HG02870 (cell line): ENCODE measurements around the gene PPP1R9A.

Experiments used
- ATAC-seq: cut with Tn5 transposase; IDR thresholded peaks from one replicate; pipeline ENCODE4 v1.9.1; 2021; ENCODE audit warnings: mild to moderate bottlenecking, moderate library complexity; ENCODE audit not compliant: unreplicated experiment

PPP1R9A gene

DNA sequence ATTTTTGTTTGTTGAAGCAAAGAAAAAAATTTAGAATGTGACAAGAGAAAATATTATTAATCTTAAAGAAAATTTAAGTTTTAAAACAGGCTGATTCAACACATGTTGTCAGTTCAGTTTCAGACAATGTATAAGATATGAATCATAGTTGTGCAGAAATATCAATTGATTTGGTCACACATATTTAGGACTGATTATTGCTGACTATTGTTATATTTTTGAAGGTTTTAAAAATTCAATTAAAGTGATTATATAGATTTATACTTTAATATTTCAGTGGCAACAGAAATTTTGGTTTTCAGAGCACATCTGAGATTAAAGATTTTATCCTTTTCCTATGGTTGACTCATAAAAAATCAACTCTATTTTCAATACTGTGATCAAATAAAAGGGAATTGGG lies 284.4 kb downstream of the PPP1R9A start:
- no peak for ATAC-seq

GRCh38 chr7:95198863-95199262 lies 291.5 kb downstream of the PPP1R9A start:
- no peak for ATAC-seq

DNA sequence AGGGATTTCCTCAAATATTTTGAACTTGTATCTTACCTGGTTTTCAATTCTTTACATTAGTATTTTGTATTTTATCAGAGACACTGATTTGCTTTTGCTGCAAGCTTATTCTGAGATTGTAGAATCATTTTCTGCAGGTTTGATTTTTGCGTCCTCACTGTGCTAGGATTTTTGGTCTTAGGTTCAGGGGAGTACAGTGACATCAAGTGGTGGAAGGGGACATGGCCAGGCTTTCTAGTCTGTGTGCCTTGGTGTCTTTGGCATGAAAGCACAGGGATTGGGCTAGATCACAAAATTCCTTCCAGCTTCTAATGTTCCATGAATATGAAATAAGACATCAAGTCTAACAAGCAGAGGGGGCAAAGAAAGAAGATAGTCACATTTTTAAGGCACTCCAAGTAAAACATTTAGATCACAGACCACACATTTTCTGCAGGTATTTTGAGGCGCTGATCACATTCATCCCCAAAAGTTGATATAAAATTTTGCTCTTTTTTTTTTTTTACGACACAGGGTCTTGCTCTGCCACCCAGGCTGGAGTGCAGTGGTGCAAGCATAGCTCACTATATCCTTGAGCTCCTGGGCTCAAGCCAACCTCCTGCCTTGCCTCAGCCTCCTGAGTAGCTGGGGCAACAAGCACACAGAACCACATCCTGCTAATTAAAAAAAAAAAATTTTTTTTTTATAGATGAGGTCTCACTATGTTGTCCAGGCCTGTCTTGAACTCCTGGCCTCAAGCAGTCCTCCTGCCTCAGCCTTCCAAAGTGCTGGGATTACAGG lies 292.6 kb downstream of the PPP1R9A start:
- ATAC-seq = peak; percentile 63

DNA sequence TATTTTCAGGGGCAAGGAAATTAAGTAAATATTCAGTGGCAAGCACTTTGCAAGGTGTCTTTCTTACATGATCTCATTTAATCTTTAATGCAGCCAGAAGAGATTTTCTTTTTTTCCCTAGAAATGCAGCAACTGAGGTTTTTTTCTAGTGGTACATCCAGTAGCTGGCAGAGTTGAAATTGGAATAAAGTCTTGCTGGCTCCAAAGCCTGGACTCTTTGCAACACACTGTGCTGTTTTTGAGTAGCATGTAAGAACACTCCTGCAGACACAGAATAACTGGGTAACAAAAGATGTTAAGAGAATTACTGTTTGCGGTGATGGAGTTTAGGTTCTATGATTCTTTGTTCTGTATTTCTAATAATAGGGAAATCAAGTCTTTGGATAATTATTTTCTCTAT lies 293.3 kb downstream of the PPP1R9A start:
- no peak for ATAC-seq

- ATAC-seq = no peak
Observed at GRCh38 chr7:95201727-95202126, 294.3 kb downstream of the PPP1R9A start.

DNA sequence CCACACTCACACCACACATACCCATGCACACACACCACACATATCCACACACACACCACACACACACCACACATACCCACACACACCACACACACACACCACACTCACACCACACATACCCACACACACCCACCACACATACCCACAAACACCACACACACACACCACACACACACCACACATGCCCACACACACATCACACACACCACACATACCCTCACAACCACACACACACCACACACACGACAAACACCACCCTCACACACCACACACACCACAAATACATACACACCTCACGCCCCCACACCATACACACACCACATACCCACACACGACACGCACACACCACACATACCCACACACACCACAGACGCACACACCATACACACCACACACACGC lies 297.2 kb downstream of the PPP1R9A start:
- no peak for ATAC-seq

DNA sequence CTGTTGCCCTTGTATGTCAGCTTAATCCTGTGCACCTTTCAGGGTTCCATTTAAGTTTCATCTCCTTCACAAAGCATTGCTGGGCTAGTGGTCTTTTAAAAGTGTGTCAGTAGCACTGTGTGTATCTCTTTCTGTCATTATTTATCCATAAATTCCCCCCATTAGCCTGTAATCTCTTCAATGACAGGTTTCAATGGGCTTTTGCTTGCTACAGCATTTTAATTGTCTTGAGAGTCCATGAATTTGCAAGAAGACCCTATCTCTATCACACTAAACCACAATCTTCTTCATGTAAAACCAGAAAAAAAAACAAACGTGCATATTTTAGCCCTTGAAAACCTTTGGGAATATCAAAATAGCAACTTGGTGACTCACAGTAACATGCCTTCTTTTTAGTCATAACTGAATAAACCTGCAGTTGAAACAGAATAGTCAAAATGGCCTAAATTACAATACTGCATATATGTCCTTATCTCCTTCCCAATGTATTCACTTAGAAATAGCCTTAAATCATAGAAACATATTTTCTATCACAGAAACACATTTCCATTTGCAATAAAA lies 298.4 kb downstream of the PPP1R9A start:
- no peak for ATAC-seq

GRCh38 chr7:95209276-95209675 lies 301.9 kb downstream of the PPP1R9A start:
- no peak for ATAC-seq

GRCh38 chr7:95209788-95210187 lies 302.4 kb downstream of the PPP1R9A start:
- no peak for ATAC-seq

- no peak for ATAC-seq
Observed at GRCh38 chr7:95213148-95213547, 305.8 kb downstream of the PPP1R9A start.

DNA sequence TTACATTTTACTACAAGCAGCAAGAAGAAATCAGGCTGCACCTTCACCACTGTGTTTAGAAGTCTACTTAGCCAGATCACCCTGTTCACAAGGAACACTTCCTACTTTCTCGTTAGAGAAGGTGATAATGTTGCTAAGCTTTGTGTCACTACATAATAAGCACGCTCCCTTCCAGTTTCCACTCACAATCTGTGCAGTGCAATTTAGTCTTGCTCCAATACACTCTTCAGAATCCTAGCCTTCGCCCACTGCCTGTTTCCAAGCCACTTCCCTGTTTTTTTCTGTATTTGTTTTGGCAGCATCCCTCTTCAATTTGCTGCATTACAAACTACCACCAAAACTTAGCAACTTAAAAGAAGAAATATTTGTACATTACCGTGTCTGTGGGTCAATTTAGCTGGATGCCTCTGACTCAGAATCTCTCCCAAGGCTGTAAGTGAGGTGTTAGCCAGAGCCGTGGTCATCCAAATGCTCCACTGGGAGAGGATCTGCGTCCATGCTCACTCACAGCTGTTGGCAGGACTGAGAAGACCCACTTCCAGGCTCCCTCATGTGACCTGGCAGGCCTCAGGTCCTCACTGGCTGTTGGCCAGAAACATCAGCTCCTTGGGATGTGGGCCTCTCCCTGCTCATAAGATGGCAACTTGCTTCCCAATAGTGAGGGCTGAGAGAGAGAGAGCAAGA lies 306.6 kb downstream of the PPP1R9A start:
- ATAC-seq = no peak

- ATAC-seq = no peak
Observed at GRCh38 chr7:95219721-95220120, 312.3 kb downstream of the PPP1R9A start.

DNA sequence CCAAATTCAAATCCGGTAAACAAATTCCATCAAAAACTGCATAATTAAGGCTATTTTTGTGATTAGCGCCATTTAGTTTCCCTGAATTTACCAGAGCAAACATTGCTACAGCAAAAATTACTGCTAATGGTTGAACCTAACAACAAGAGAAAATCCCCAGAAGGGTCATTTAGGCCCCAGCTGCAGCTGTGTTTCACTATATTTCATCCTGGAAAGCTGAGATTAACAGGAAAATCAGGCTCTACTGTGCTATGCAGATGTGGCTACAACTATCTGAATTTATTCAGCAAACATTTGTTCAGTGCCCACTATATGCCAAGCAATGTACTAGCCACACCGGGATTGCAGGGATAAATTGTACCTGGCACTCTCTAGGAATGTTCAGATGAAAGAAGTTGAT lies 312.9 kb downstream of the PPP1R9A start:
- ATAC-seq = no peak

- no peak for ATAC-seq
Observed at GRCh38 chr7:95225301-95225700, 317.9 kb downstream of the PPP1R9A start.

DNA sequence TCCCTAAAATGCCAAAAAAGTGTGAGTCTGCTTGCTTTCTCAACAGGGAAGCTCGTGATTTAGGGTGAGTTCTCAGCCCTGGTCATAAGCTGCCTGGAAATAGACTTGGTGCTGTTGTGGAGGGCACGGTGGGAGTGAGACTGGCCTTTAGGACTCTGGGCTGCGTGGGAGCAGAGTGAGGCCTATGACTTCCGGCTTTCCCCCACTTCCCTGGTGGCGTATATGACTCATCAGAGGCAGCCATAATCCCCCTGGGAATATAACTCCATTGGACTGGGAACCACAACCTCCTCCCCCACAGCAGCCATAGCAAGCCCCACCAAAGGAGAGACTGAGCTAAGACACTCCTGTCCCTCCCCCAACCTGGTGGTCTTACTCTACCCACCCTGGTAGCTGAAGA lies 321.9 kb downstream of the PPP1R9A start:
- no peak for ATAC-seq

DNA sequence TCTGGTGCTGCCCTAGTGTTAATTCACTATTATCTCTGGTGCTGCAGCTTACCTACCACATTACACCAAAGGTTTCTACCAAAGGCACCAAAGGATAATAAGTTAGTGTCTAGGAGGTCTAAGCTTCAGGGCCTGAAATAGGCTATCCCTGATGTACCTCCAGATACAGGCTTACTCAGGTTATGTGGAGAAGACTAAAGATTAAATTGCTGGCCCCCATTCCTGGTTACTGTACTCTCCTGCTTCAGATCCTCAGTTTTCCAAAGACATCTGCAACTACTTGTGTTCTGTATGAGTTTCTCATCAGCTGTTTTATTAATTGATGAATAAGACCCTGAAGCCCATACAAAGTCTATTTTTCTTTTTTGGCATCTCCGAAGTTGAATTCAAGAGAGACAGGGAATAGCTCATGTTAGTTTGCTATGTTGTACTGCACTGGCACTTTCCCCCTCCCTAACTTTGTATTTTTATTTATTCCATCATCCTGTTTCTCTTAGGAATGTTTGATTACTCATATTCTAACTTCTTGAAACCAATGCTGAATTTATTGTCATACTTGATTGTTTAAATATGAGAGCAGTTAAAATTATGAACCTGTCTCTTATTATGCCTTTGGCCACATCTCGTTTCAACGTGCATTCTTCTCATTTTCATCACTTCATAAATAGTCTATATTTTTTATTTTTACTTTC lies 331.0 kb downstream of the PPP1R9A start:
- no peak for ATAC-seq

GRCh38 chr7:95240921-95241320 lies 333.5 kb downstream of the PPP1R9A start:
- ATAC-seq = no peak

- ATAC-seq = no peak
Observed at GRCh38 chr7:95242266-95242665, 334.9 kb downstream of the PPP1R9A start.

- no peak for ATAC-seq
Observed at GRCh38 chr7:95244616-95245015, 337.2 kb downstream of the PPP1R9A start.

DNA sequence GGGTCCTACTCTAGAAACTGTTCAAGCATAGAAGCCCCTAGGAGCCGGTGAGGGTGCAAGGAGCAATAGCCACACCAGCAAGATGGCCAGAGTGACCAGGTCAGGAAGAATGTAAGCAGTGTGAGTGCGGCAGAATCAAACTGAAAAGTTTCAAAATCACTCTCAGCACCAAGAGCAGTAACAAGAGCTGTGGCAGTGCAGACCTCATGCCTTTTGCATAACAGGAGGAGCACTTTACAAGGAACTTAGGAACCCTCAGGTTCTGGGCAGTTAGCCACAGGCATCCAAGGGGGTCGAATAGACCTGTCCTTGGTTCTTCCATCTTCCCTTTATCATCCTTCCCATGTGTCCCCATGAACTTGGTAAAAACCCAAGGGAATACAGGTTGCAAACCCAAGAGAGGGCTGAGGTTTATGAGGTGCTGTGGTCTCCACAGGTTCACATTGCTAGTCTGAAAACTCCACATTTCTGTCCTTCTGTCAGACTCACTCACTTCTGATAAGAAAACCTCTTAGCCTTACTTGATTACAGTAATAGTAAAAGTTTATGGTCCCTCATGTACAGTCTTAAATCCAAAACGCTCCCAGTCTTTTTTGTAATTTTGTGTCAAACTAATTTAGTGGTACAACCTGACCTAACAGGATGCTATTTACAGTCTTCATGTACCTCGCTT lies 338.6 kb downstream of the PPP1R9A start:
- ATAC-seq = no peak

DNA sequence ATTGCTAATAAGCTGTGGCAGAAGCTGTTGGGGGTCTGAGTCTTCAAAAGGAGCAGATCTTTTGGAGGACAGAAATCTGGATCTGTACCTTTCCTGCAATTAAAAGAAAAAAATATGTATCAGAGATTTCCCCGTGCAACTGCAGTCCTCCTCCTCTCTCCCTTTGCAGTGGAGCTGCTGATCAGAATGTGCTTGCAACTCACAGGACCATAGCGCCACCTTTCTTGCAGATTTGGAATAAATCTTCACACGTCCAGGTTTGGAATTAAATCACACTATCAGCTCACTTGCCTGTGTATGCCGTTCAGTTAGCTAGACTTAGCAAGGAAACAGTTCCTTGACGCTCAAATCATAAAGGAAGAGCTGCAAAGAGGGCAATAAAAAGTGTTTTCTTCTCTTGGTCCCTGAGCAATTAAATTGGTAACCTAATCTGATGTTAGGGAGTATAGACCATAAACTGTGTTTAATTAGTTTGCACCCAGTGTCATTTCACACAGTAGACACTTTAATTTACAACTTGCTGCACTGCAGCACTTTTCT lies 339.5 kb downstream of the PPP1R9A start:
- ATAC-seq = peak; percentile 56
